Sigmoid colon (tissue), 7 donors: ENCODE measurements around the gene PDXDC1. TPM values are rescaled to one million over a fixed set of nuclear protein-coding genes. Genes with fewer than 3 reads are reported as not detected.
"Not testable (repeated sequence)": the region's sequence is repeated elsewhere in the genome, so short reads cannot be mapped to it uniquely, and the experiment has no call there.

Experiments
- DNase-seq: peaks from one replicate; pipeline ENCODE4 v3.0.0-alpha.2; 2019
- H3K27ac ChIP-seq, 4 donors: fragments of 200-600 bp; sonication (generic); one replicate each; pipeline ENCODE4 v1.5.1; 2016 to 2019; ENCODE audit warnings: mild to moderate bottlenecking in 1 of 4
- H3K27me3 ChIP-seq, 3 donors: fragments of 200-600 bp; sonication (generic); one replicate each; pipeline ENCODE4 v1.5.1; 2019; ENCODE audit warnings: mild to moderate bottlenecking in 1 of 3
- H3K36me3 ChIP-seq, 4 donors: fragments of 200-600 bp; sonication (generic); one replicate each; pipeline ENCODE4 v1.5.1; 2016 to 2019
- H3K4me1 ChIP-seq, 4 donors: fragments of 200-600 bp; sonication (generic); one replicate each; pipeline ENCODE4 v1.5.1; 2017 to 2019
- H3K4me3 ChIP-seq, 4 donors: fragments of 200-600 bp; sonication (generic); one replicate each; pipeline ENCODE4 v1.5.1; 2017 to 2019; ENCODE audit warnings: mild to moderate bottlenecking in 2 of 4, moderate library complexity in 1 of 4
- H3K9me3 ChIP-seq, 4 donors: fragments of 200-600 bp in 3 of 4; sonication (generic) in 3 of 4; one replicate each; pipeline versions ENCODE4 v1.5.1 to v1.6.1; 2013 to 2019
- WGBS, 2 donors: extraction: QIAGEN DNeasy Blood & Tissue Kit; methylation state at CpG; one replicate each; pipeline ENCODE4 v1.1.7; 2013; 5-methylcytosine and 5-hydroxymethylcytosine counted together
- intact Hi-C: fragments of 100-400 bp; cut with DNase I; formaldehyde crosslinking; loops from one replicate; pipeline ENCODE4 v1.15.1; 2023
- polyA plus RNA-seq, 3 donors: library from polyadenylated mRNA; stranded (reverse); fragments of 200-250 nt; gene quantifications; one replicate each; pipeline ENCODE4 v1.2.3, GENCODE V29; 2013
- total RNA-seq, 4 donors: library from RNA; depleted of rRNA; stranded (reverse); fragments of >200 nt; gene quantifications; one replicate each; pipeline ENCODE4 v1.1.0, GENCODE V29; 2016
- donor health status: healthy with polysubstance abuse.
- donor health status: Bipolar disorder and iron deficiency.
- donor health status: healthy.

Gene PDXDC1
- total and polyA plus RNA-seq, 7 donors = 46.4 to 112 (median 57.3) TPM

GRCh38 chr16:15127641-15128425, 153.0 kb downstream of the PDXDC1 start:
- H3K27ac ChIP-seq, H3K9me3 ChIP-seq, H3K4me1 ChIP-seq, H3K27me3 ChIP-seq, intact Hi-C loops, H3K4me3 ChIP-seq: not testable (repeated sequence)
- peak; percentile 47 for DNase-seq
- H3K36me3 ChIP-seq = peaks cover 0 to 23% (median 2%) of the 10 kb centered on the region in 4 donors
- 97% methylated on average over 35 of the region's 48 CpGs for WGBS, 2 donors

DNA sequence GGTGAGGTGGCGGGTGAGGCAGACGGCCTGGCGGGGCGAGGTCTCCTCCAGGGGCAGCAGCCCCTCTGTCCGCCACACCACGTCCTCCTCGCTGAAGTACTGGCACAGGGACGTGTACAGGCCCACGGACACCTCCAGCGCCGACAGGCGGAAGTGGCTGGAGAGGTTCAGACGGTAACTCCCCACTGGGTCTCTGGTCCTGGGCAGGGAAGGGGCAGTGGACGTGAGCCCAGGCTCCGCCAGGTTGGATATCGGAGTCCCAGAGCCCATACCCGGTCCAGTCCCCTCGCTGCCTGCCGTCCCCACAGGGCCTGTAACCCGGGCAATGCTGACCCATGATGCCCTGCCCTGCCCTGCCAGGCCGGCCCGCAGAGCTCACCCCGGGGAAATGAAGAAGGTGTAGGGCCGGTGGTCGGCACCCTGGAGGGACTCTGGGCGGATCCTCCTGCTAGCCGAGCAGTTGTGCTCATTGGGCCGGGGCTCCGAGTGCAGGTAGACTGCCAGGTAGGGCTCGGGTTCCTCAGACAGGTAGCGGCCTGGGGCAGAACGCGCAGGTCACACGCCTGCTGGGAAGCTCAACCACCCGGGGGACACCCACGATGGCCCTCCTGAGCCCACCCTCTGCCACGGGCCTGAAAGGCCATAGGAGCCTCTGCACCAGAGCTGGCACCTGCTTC, 155.6 kb downstream of the PDXDC1 start:
- WGBS, 2 donors = 96 to 98% methylated on average over 31 to 37 of the region's 37 CpGs
- intact Hi-C loops, H3K4me1 ChIP-seq, H3K27me3 ChIP-seq, H3K4me3 ChIP-seq, H3K9me3 ChIP-seq, H3K27ac ChIP-seq: not testable (repeated sequence)
- DNase-seq = peak; percentile 52
- H3K36me3 ChIP-seq = peaks cover 0 to 31% (median 5%) of the 10 kb centered on the region in 4 donors

DNA sequence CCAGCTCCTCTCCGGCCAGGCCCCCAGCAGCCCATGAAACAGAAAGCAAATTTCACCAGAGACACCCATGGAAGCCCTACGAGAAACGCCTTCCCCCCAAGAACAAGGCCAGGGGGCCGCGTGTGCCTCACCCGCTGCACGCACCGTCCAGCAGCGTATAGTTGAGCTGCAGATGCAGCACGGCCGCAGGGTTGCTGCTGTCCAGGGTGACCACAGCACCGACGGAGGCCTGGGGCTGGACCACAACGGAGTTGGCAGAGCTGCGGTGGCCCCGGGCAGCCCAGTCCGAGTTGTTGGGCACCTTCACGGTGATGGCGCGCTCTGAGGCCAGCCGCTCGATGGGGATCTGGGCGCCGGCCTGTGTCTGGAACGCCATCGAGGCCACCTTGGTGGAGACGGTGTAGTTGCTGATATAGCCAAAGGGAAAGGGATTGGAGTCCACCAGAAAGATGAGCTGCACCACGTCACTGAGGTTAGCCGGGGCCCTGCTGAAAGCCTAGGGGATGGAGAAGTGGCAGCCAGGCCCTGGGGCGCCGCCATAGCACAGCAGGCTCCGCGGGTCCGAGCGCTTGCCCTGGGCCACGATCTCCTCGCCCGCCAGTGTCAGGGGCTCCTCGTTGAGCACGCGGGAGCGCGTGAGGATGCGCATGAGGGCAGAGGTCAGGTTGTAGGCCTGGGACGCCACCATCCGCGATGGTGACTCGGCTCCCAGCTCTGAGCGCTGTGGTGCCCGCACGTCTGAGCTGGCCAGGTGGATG, 156.3 kb downstream of the PDXDC1 start:
- intact Hi-C loops, H3K27ac ChIP-seq, H3K27me3 ChIP-seq, H3K4me1 ChIP-seq, DNase-seq, H3K9me3 ChIP-seq, H3K4me3 ChIP-seq: not testable (repeated sequence)
- H3K36me3 ChIP-seq = peaks cover 0 to 31% (median 5%) of the 10 kb centered on the region in 4 donors
- 96 to 97% methylated on average over 46 of the region's 51 CpGs for WGBS, 2 donors

GRCh38 chr16:15132719-15133428, 158.0 kb downstream of the PDXDC1 start:
- H3K27me3 ChIP-seq, intact Hi-C loops, H3K4me1 ChIP-seq, H3K4me3 ChIP-seq, H3K9me3 ChIP-seq, H3K27ac ChIP-seq: not testable (repeated sequence)
- 94 to 96% methylated on average over 32 to 33 of the region's 41 CpGs for WGBS, 2 donors
- DNase-seq = peak; percentile 46
- H3K36me3 ChIP-seq = peaks cover 0 to 28% (median 5%) of the 10 kb centered on the region in 4 donors

- H3K9me3 ChIP-seq, H3K4me3 ChIP-seq, H3K27ac ChIP-seq, intact Hi-C loops, H3K27me3 ChIP-seq, H3K4me1 ChIP-seq: not testable (repeated sequence)
- peaks cover 0 to 25% (median 5%) of the 10 kb centered on the region in 4 donors for H3K36me3 ChIP-seq
- 96 to 97% methylated on average over 20 to 21 of the region's 31 CpGs for WGBS, 2 donors
- peak; percentile 38 for DNase-seq
Observed at GRCh38 chr16:15133554-15133953, 158.7 kb downstream of the PDXDC1 start.

- 95 to 98% methylated on average over 23 to 28 of the region's 33 CpGs for WGBS, 2 donors
Observed at GRCh38 chr16:15134752-15135482, 160.1 kb downstream of the PDXDC1 start.

DNA sequence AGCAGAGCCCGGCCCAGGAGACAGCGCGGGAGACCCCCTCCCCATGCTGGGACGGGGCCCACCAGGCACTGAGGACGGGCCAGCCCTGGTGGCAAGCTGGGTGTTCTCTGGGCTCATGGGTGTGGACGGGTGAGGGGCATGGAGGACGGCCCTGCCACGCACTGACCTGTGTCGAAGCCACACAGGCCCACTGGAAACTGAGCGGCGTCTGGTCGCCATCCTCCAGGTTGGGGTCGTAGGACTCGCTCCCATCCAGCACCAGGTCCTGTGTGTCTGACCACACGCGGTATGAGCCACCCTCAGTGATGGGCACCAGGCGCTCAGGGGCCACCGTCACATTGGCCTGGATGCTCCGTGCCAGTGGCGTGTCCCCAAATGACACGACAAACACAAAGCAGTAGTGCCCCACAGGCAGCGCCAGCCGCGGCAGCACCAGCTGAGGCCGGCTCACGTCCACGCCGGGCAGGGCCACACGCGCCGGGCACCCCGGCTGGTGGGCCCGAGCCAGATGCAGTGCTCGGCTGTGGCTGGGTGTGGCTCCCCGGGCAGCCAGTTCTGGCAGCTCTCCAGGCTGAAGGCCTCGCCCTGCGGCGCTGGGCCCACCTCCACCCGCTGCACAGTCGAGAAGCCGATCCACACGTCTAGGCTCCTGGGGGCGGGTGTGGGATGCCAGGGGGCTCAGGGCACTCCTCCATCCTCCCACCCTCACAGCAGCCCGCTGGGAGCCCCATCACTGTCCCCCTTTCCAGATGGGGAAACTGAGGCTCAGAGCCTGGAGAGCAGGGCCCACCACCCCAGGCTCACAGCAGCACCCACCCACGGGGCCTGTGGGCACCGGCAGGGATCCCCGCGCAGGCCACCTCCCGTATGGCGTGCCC, 160.9 kb downstream of the PDXDC1 start:
- H3K27me3 ChIP-seq, H3K4me3 ChIP-seq, DNase-seq, H3K9me3 ChIP-seq, intact Hi-C loops: not testable (repeated sequence)
- Histone ChIP-seq H3K36me3 (peaks cover 0 to 18% (median 5%) of the 10 kb centered on the region in 4 donors), H3K4me1 (peaks cover 0 to 11% (median 9%) of the 10 kb centered on the region in 4 donors), H3K27ac (peak overlapping the region in 2 of 4 donors; percentile 35 to 37)
- 51 to 87% methylated on average over 44 to 45 of the region's 50 CpGs for WGBS, 2 donors

More at GRCh38 chr16:15134752-15135482, 160.1 kb downstream of the PDXDC1 start:
- H3K27me3 ChIP-seq, intact Hi-C loops, H3K9me3 ChIP-seq, H3K4me1 ChIP-seq, DNase-seq, H3K27ac ChIP-seq, H3K4me3 ChIP-seq: not testable (repeated sequence)
- H3K36me3 ChIP-seq = peaks cover 0 to 22% (median 5%) of the 10 kb centered on the region in 4 donors

DNA sequence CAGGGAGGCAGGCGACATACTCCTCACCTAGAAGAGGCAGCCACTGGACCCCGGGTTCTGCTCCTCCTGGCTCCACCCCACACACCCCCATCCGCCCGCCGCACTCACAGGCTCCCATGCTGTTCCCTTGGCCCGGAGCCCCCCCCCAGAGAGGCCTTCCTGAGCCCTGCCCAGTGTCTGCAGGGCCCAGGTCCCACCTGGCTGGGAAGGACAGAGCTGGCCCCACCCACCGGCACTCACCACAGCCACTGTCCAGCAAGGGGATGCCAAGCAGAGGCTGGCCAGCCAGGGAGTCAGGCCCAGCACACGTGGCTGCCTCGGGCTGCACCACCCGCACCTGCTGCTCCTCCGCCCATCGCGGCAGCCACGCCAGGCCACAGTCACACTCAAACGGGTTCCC, 162.7 kb downstream of the PDXDC1 start:
- peak overlapping the region in 3 of 4 donors; percentile 39 to 57 (median 50) for H3K27ac ChIP-seq
- peaks cover 0 to 12% (median 5%) of the 10 kb centered on the region in 4 donors for H3K36me3 ChIP-seq
- WGBS, 2 donors = 75 to 80% methylated on average over 14 of the region's 15 CpGs
- intact Hi-C loops, H3K9me3 ChIP-seq, H3K4me3 ChIP-seq, H3K27me3 ChIP-seq: not testable (repeated sequence)
- DNase-seq = peak; percentile 61
- peaks cover 0 to 28% (median 26%) of the 10 kb centered on the region in 4 donors for H3K4me1 ChIP-seq
